Endothelial cell of umbilical vein (primary cell): ENCODE data around the gene HSPB2. TPM values are rescaled to one million over a fixed set of nuclear protein-coding genes. Genes with fewer than 3 reads are reported as not detected.

Experiments used
- BruUV-seq: library from RNA; stranded (reverse); fragments of 400-500 nt; replicated peaks from 2 replicates; lab custom pipeline; 2021; lab: Mats Ljungman, UMichigan
- CTCF ChIA-PET: fragments of 300-600, 350-600 bp; sonication (Branson Sonifier 250); formaldehyde crosslinking; loops from one replicate; lab custom pipeline; 2021; ENCODE audit warnings: antibody characterized with exemption, inconsistent platforms; lab: Charles Lee
- POLR2A ChIA-PET: fragments of 300-600, 350-600 bp; sonication (Branson Sonifier 250); formaldehyde crosslinking; loops from one replicate; lab custom pipeline; 2021; ENCODE audit warnings: antibody characterized with exemption, inconsistent platforms; lab: Charles Lee
- DNase-seq: peaks from one replicate; pipeline ENCODE4 v3.0.0-alpha.2; 2011; ENCODE audit warnings: low read depth, low spot score
- FAIRE-seq: peaks from 2 replicates; lab custom pipeline; 2011; peaks lifted over from hg19 to GRCh38; lab: Jason Lieb, UNC
- H2AFZ ChIP-seq: 2 replicates; pipeline ENCODE4 v1.6.0; 2012; ENCODE audit warnings: low read depth, low read length, control low read depth, inconsistent platforms
- H3K27ac ChIP-seq: 2 replicates; pipeline ENCODE4 v1.5.1; 2011; ENCODE audit warnings: low read depth, mild to moderate bottlenecking, control low read depth, low read length, moderate library complexity; ENCODE audit not compliant: insufficient read depth
- H3K27me3 ChIP-seq, 2 experiments: 2 replicates each; pipeline versions ENCODE4 v1.6.0 to v1.6.1; 2011; ENCODE audit warnings: low read length in 2 of 2, mixed read lengths in 1 of 2; ENCODE audit not compliant: control insufficient read depth in 2 of 2, insufficient read depth in 2 of 2
- H3K36me3 ChIP-seq, 2 experiments: 2 replicates in 1 of 2; 3 replicates in 1 of 2; pipeline ENCODE4 v1.5.1; 2011; ENCODE audit warnings: low read length in 2 of 2, mild to moderate bottlenecking in 1 of 2, moderate library complexity in 1 of 2; ENCODE audit not compliant: control insufficient read depth in 2 of 2, insufficient read depth in 2 of 2; ENCODE audit errors: extremely low read depth in 1 of 2
- H3K4me1 ChIP-seq: 3 replicates; pipeline ENCODE4 v1.5.1; 2011; ENCODE audit warnings: mild to moderate bottlenecking, low read length; ENCODE audit not compliant: control insufficient read depth, insufficient read depth; ENCODE audit errors: extremely low read depth
- H3K4me2 ChIP-seq: 2 replicates; pipeline ENCODE4 v1.6.1; 2011; ENCODE audit warnings: low read length, control low read depth, mixed read lengths; ENCODE audit not compliant: insufficient read depth
- H3K4me3 ChIP-seq, 3 experiments: fragments of 200-600 bp in 1 of 3; sonication (generic), shearing (Covaris generic) in 1 of 3; replicated peaks in 1 of 3; 2 replicates each; pipeline ENCODE4 v1.5.1; 2011 to 2016; ENCODE audit warnings: control low read depth in 3 of 3, low read length in 3 of 3, mild to moderate bottlenecking in 2 of 3, inconsistent platforms in 1 of 3, low read depth in 1 of 3, moderate library complexity in 1 of 3; ENCODE audit not compliant: insufficient read depth in 1 of 3
- H3K79me2 ChIP-seq: 2 replicates; pipeline ENCODE4 v1.6.0; 2012; ENCODE audit warnings: low read length, inconsistent platforms; ENCODE audit not compliant: control insufficient read depth, insufficient read depth
- H3K9ac ChIP-seq: replicated peaks from 2 replicates; pipeline ENCODE3; 2011; ENCODE audit warnings: low read length, control low read depth; ENCODE audit not compliant: insufficient read depth; ENCODE audit errors: extremely low read depth
- H3K9me1 ChIP-seq: replicated peaks from 3 replicates; pipeline ENCODE4 v1.6.0; 2011; ENCODE audit warnings: mild to moderate bottlenecking, low read length; ENCODE audit not compliant: control insufficient read depth, insufficient read depth; ENCODE audit errors: extremely low read depth
- H3K9me3 ChIP-seq: replicated peaks from 2 replicates; pipeline ENCODE4 v1.5.1; 2012; ENCODE audit warnings: low read length, inconsistent platforms; ENCODE audit not compliant: control insufficient read depth, insufficient read depth
- H4K20me1 ChIP-seq: replicated peaks from 2 replicates; pipeline ENCODE3; 2011; ENCODE audit warnings: mild to moderate bottlenecking, low read length; ENCODE audit not compliant: control insufficient read depth, insufficient read depth; ENCODE audit errors: extremely low read depth
- CTCF ChIP-seq, 2 donors: IDR thresholded peaks; 1 replicate in 1 of 2; 2 replicates in 1 of 2; pipeline ENCODE4 v1.5.1; 2011; ENCODE audit warnings: low read length in 2 of 2, mild to moderate bottlenecking in 2 of 2, moderate library complexity in 2 of 2, control low read depth in 1 of 2, inconsistent platforms in 1 of 2, low read depth in 1 of 2; ENCODE audit not compliant: insufficient read depth in 1 of 2; ENCODE audit errors: extremely low read depth in 1 of 2
- EZH2 ChIP-seq: IDR thresholded peaks from 2 replicates; pipeline ENCODE4 v1.6.1; 2012; ENCODE audit warnings: borderline replicate concordance, low read depth, mild to moderate bottlenecking, moderate library complexity, low read length, inconsistent platforms; ENCODE audit not compliant: severe bottlenecking
- FOS ChIP-seq: IDR thresholded peaks from 2 replicates; pipeline ENCODE4 v1.6.1; 2011; ENCODE audit warnings: mild to moderate bottlenecking, low read length, moderate library complexity, borderline replicate concordance; ENCODE audit not compliant: insufficient read depth
- GATA2 ChIP-seq: IDR thresholded peaks from 2 replicates; pipeline ENCODE4 v1.7.0; 2011; ENCODE audit warnings: low read depth, mild to moderate bottlenecking, moderate library complexity, mixed read lengths, low read length; ENCODE audit not compliant: insufficient read length, insufficient read depth
- JUN ChIP-seq: IDR thresholded peaks from 2 replicates; pipeline ENCODE4 v1.6.1; 2011; ENCODE audit warnings: borderline replicate concordance, low read depth; ENCODE audit not compliant: insufficient read length, insufficient read depth
- MAX ChIP-seq: IDR thresholded peaks from 2 replicates; pipeline ENCODE4 v1.6.1; 2011; ENCODE audit not compliant: insufficient read depth, insufficient read length
- MYC ChIP-seq: IDR thresholded peaks from one replicate; pipeline ENCODE4 v1.6.1; 2011; ENCODE audit warnings: mild to moderate bottlenecking, low read depth, low read length
- POLR2A ChIP-seq: IDR thresholded peaks from 2 replicates; pipeline ENCODE4 v1.6.1; 2012; ENCODE audit warnings: low read depth, mild to moderate bottlenecking, control low read depth, low read length
- POLR2AphosphoS5 ChIP-seq: IDR thresholded peaks from 2 replicates; pipeline ENCODE4 v1.6.1; 2012; ENCODE audit warnings: low read depth, mild to moderate bottlenecking, control low read depth, low read length, moderate library complexity; ENCODE audit not compliant: insufficient read depth
- dilution Hi-C: fragments of 300-500 bp; cut with MboI; formaldehyde crosslinking; loops from one replicate; pipeline ENCODE4 v1.15.0; 2019; ENCODE audit warnings: low sequenced_read_pairs; ENCODE audit not compliant: extremely low pct_ligation_motif_present
- intact Hi-C: fragments of 100-400 bp; cut with micrococcal nuclease; formaldehyde crosslinking; loops from one replicate; pipeline ENCODE4 v1.10.0; 2022
- polyA plus RNA-seq, 4 experiments: library from polyadenylated mRNA; depleted of rRNA in 3 of 4; stranded (reverse) in 3 of 4; unstranded in 1 of 4; fragments of >200 nt; gene quantifications; 2 replicates each; pipeline versions ENCODE4 v1.2.1 to v1.2.3, GENCODE V29; 2011 to 2012; ENCODE audit warnings: missing spikeins in 1 of 4
- total RNA-seq: library from RNA; stranded (reverse); gene quantifications from 2 replicates; pipeline ENCODE4 v1.2.3, GENCODE V29; 2021

HSPB2 gene
- total and polyA plus RNA-seq, 2 donors (not counting 3 experiments of a cell fraction or from before 2014, with no cell fraction given), result not detected

- intact Hi-C loops (no loop called here), dilution Hi-C loops (no loop called here)
- TF ChIP-seq POLR2A (no peak), MAX (no peak), MYC (no peak), EZH2 (no peak)
- H3K79me2 ChIP-seq, result no peaks in the 10 kb centered on the region
- H3K27ac ChIP-seq, result no peak overlapping the region
- no peak overlapping the region for H3K4me3 ChIP-seq
- FAIRE-seq (no peak), DNase-seq (no peak)
- CTCF ChIA-PET, result interaction anchor here (1.2 to 1.4 kb wide), 2 partner anchors 10 to 38 kb away, joined by 3 read pairs; partner anchors contain the start of gene C11orf52
- no peaks in the 10 kb centered on the region for H4K20me1 ChIP-seq
- no peak overlapping the region for H3K9ac ChIP-seq
- BruUV-seq, result no TSS peak
- no peaks in the 10 kb centered on the region for H3K36me3 ChIP-seq
- H2AFZ ChIP-seq, result no peak overlapping the region
- POLR2A ChIA-PET, result no interaction called here
- peaks cover 2 to 9% of the 10 kb centered on the region in 2 experiments for H3K27me3 ChIP-seq
- no peak overlapping the region for H3K4me2 ChIP-seq
- H3K9me1 ChIP-seq, result no peaks in the 10 kb centered on the region
- H3K9me3 ChIP-seq, result no peaks in the 10 kb centered on the region
- no peaks in the 10 kb centered on the region for H3K4me1 ChIP-seq
Measured at GRCh38 chr11:111908639-111909305, 3.8 kb upstream of the HSPB2 start.

GRCh38 chr11:111909378-111909777 is 3.2 kb upstream of the HSPB2 start:
- H3K79me2 ChIP-seq, result no peaks in the 10 kb centered on the region
- BruUV-seq, result no TSS peak
- no peaks in the 10 kb centered on the region for H4K20me1 ChIP-seq
- H3K4me2 ChIP-seq, result no peak overlapping the region
- DNase-seq (no peak), FAIRE-seq (no peak)
- H3K9ac ChIP-seq, result no peak overlapping the region
- H3K4me1 ChIP-seq, result peaks cover 4% of the 10 kb centered on the region
- intact Hi-C loops (no loop called here), dilution Hi-C loops (no loop called here)
- no peaks in the 10 kb centered on the region for H3K9me3 ChIP-seq
- H3K4me3 ChIP-seq, result no peak overlapping the region
- H2AFZ ChIP-seq, result no peak overlapping the region
- H3K9me1 ChIP-seq, result no peaks in the 10 kb centered on the region
- no peak overlapping the region for H3K27ac ChIP-seq
- H3K36me3 ChIP-seq, result no peaks in the 10 kb centered on the region
- ChIA-PET POLR2A (no interaction called here), CTCF (no interaction called here)
- TF ChIP-seq GATA2, result no peak
- TF ChIP-seq JUN, result no peak
- TF ChIP-seq CTCF (IDR thresholded peaks at IDR 0.05; ENCODE audit: extremely low read depth in 1 of 2, insufficient read depth in 1 of 2, low read depth in 1 of 2, low read length in 2 of 2), result no peak
- TF ChIP-seq POLR2A, result no peak
- TF ChIP-seq MAX, result no peak
- TF ChIP-seq POLR2AphosphoS5, result no peak
- no peak for TF ChIP-seq EZH2
- no peak for TF ChIP-seq FOS
- no peak for TF ChIP-seq MYC
- peaks cover 2 to 9% of the 10 kb centered on the region in 2 experiments for H3K27me3 ChIP-seq
